ENCODE measurements around the gene WBP4. TPM values are rescaled to one million over a fixed set of nuclear protein-coding genes. Genes with fewer than 3 reads are reported as not detected.

Gene WBP4, protein sequence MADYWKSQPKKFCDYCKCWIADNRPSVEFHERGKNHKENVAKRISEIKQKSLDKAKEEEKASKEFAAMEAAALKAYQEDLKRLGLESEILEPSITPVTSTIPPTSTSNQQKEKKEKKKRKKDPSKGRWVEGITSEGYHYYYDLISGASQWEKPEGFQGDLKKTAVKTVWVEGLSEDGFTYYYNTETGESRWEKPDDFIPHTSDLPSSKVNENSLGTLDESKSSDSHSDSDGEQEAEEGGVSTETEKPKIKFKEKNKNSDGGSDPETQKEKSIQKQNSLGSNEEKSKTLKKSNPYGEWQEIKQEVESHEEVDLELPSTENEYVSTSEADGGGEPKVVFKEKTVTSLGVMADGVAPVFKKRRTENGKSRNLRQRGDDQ
- total RNA-seq (2022; extraction: Qiagen RNA extraction) = 8.0 to 10.6 TPM (median 8.4 TPM) in 5 replicates

DNA sequence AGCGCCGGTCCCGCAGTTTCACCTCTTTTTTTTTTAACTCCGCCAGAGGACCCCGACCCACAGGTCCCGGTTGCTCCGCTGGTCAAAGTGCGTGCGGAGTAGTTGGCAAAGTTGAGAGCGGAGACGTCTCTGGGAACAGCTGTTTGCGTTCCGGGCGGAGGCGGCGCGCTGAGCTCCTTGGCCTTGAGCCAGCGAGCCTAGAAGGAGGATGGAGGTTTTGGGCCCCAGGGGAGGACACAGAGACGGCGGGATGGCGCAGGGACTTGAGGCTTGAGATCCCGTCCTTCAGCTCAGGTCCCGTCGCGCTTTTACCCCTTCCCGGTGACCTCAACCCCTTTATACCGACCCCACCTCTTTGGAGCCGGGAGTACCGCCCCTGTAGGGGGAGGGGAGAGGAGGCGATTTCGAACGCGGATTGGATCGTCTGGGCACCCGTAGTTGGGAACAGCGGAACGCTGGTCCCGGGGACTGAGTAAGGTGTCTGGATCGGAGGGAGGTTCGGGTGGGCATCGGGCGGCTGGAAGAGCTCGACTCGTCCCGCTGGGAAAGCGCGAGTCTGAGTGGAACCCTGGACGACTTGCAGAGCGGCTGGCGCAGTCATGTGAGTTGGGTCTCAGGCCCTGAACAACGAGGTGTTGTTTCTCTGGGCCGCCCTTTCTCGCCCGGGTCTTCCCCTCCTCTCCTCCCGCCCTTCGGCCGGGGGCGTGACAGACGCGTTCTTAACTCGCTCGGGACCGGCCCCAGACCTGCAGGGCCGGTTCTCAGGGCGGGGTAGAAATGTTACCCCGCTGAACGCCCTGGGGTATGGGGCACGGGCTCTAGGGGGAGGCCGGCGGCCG, at the start of gene WBP4:
WBP4 (plus strand) TSS at position 435 of the 839 bp plus-strand sequence; CDS start at position 600, 165 bp downstream.

GRCh38 chr13:41019011-41019487, 42.3 kb upstream of the WBP4 start, which contains the start of gene ELF1:
TSS of gene ELF1 (minus strand) at chr13:41019316. CDS start at chr13:40982054, 37,262 bp downstream.

GRCh38 chr13:41132512-41133152, 71.3 kb downstream of the WBP4 start, which contains the start of gene KBTBD6:
TSS of gene KBTBD6 (minus strand) at chr13:41132802. CDS start at chr13:41132511, 291 bp downstream.

Other genes starting within 250 kb of the WBP4 start
- gene ELF1, start 42.2 kb upstream of the WBP4 start, total RNA-seq (2022; extraction: Qiagen RNA extraction) = 37.8 to 45.2 TPM (median 39.9 TPM) in 5 replicates
- gene KBTBD6, start 71.3 kb downstream of the WBP4 start, total RNA-seq (2022; extraction: Qiagen RNA extraction) = 4.4 to 5.6 TPM (median 5.0 TPM) in 5 replicates
- 2.1 to 2.8 TPM (median 2.5 TPM) in 5 replicates for gene KBTBD7, start 133.1 kb downstream of the WBP4 start, total RNA-seq (2022; extraction: Qiagen RNA extraction)
- gene MTRF1, start 202.1 kb downstream of the WBP4 start, total RNA-seq (2022; extraction: Qiagen RNA extraction) = 4.2 to 5.3 TPM (median 5.1 TPM) in 5 replicates
- gene NAA16, start 249.8 kb downstream of the WBP4 start, total RNA-seq (2022; extraction: Qiagen RNA extraction) = 6.6 to 7.9 TPM (median 6.9 TPM) in 5 replicates